GM13976 (cell line): ENCODE data around the gene RNF213.

Experiments
- DNase-seq: peaks from one replicate; pipeline ENCODE4 v3.0.0; 2012; ENCODE audit warnings: low spot score
- in situ Hi-C: fragments of 300-500 bp; cut with MboI; formaldehyde crosslinking; loops from one replicate; pipeline ENCODE4 v1.12.0; 2022; ENCODE audit warnings: low sequenced_read_pairs, mixed read lengths, inconsistent platforms; ENCODE audit not compliant: unreplicated experiment
- TF ChIP-seq, protein P1 (sequence below): IDR thresholded peaks from 2 replicates; pipeline ENCODE4 v1.5.1; 2012; ENCODE audit warnings: borderline replicate concordance, mild to moderate bottlenecking; ENCODE audit not compliant: insufficient read depth; ENCODE audit errors: extremely low read depth, missing control alignments, control extremely low read depth

RNF213 gene

DNA sequence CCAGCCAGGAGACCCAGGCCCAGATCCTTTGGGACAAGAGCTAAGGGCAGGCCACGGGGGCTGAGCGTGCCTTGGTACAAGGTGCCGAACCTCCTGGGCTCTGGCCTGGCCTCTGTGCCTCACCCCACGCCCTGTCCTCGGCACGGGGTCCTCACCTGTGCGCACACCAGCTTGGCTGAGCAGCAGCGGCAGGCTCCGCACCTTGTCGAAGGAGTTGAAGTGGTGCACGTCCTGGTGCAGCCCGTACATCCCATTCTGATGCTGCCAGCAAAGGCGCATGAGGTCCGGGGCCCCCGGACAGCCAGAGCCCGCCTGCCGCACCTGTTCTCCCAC lies 45.8 kb upstream of the RNF213 start:
- in situ Hi-C loops = no loop called here
- TF ChIP-seq, protein P1, sequence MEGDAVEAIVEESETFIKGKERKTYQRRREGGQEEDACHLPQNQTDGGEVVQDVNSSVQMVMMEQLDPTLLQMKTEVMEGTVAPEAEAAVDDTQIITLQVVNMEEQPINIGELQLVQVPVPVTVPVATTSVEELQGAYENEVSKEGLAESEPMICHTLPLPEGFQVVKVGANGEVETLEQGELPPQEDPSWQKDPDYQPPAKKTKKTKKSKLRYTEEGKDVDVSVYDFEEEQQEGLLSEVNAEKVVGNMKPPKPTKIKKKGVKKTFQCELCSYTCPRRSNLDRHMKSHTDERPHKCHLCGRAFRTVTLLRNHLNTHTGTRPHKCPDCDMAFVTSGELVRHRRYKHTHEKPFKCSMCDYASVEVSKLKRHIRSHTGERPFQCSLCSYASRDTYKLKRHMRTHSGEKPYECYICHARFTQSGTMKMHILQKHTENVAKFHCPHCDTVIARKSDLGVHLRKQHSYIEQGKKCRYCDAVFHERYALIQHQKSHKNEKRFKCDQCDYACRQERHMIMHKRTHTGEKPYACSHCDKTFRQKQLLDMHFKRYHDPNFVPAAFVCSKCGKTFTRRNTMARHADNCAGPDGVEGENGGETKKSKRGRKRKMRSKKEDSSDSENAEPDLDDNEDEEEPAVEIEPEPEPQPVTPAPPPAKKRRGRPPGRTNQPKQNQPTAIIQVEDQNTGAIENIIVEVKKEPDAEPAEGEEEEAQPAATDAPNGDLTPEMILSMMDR = no peak
- no peak for DNase-seq

DNA sequence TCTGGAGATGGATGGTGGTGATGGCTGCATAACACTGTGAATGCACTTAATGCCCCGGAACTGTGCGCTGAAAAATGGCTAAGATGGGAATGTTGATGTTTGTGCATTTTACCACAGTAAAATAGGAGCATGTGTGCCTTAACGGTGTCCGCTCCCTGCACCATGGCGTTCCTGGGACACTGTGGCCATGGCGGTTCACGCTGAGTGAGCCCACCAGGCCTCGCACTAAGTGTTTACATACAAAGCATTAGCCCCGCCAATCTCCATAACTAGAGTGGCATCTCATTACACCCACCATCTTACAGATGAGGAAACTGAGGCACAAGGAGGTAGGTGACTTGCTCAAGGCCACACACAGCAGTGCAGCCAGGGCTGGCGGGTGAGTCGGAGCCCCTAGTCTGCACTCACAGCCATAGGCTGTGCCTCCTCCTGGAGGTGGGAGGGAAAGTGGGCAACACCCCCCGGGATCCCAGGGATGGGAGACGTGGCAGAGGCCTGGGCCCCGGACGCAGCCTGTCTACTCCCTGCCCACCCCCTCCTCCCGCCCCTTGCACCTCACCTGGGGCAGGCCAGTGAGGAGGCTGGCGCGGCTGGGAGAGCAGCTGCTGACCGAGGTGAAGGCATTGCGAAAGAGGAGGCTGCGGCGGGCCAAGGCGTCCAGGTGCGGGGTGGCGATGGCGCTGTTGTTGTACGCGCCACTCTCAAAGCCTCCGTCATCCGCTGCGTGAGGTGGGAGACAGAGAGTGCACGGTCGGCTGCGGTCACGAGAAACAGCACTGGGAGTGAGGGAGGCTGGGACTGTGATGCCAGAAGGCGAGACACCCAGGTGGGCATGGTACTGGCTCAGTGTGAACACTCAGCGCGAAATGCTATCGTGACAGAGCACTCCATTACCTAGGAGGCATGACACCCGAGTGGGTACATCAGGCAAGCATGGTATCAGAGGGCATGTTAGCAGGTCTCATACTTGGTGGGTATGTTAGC lies 43.9 kb upstream of the RNF213 start:
- in situ Hi-C loops = no loop called here
- TF ChIP-seq, protein P1 = no peak
- no peak for DNase-seq

DNA sequence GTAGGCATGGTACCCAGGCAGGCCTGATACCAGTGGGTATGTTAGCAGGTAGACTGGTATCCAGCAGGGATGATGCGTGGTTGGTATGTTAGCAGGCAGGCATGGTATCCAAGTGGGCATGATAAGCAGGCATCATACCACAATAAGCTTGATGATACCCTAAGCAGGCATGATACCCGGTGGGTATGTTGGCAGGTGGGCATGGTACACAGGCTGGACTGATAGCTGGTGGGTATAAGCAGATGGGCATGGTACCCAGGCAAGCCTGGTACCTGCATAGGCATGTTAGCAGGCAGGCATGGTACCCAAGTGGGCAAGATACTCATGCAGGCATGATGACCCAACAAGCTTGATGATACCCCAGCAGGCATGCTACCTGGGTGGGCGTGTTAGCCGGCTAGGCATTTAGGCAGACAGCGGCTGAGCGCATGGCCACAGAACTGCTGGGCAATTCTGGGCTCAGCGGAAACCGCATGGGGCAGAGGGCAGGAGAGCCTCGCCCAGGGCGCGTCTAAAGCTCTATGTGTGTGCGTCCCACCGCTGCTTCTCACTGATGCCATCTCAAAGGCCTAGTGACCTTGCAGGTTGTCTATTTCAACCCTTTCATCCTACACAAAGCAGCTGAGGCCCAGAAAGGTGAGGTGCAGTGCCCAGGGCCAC lies 42.8 kb upstream of the RNF213 start:
- in situ Hi-C loops = no loop called here
- TF ChIP-seq, protein P1 = no peak
- DNase-seq = no peak

DNA sequence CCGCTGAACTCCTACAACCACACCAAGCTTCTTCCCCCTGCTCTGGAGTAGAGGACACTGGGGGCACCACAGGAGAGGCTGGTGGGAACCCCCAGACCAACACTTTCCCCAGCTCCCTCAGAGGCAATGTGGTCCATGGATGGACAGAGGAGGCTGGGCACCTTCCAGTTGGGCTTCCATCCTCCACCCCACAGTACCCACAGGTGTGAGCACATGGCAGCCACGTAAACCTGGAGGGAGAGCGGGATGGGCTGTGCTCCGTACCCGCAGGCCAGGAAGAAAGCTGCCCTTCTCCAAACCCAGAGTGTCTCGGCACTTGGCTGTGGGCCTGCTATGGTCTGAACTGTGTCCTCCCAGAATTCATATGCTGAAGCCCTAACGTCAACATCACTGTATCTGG lies 42.3 kb upstream of the RNF213 start:
- no peak for DNase-seq
- in situ Hi-C loops = no loop called here
- TF ChIP-seq, protein P1 = no peak

DNA sequence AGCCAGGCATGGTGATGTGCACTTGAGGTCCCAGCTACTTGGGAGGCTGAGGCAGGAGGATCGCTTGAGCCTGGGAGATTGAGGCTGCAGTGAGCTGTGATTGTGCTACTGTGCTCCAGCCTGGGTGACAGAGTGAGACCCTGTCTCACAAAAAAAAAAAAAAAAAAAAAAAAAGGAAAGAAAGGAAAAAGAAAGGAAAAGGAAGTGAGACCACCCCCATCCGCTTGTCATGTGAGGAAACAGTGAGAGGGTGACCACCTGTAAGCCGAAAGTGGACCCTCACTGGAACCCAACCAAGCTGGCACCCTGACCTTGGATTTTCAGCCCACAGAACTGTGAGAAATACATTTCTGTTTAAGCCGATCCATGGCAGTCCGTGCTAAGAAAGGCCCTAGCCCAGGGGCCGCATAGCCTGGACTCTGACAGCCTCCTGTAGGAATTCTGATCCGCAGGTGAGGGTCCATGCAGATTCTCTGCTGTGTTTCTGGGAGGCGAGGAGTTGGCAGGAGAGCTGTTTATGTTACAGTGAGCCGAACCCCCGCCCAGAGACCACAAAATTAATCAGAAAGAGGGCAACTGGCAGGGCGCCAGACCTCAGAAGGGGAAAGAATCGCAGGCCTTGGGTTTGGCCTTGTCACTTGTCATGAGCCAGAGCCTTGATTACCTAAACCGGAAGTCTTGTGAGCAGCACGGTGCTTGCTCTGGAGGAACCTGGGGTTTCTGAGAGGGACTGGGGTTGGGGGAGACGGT lies 41.5 kb upstream of the RNF213 start:
- peak; percentile 88 for DNase-seq
- TF ChIP-seq, protein P1 = no peak
- in situ Hi-C loops = no loop called here

DNA sequence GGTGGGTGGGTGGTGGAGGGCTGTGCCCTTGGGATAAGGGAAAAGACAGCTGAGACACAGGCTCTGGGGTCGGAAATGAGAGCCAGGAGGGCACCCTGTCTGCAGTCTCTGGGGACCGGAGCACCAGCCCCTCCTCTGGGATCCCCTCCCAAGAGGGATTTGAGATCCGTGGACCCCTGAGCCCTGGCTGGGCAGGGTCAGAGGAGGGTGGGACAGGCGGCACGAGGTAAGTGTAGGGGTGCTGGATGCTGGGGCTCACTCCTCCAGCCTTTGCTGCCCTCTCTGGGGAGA lies 40.9 kb upstream of the RNF213 start:
- DNase-seq = no peak
- in situ Hi-C loops = no loop called here
- TF ChIP-seq, protein P1 = no peak
